NT2/D1 (cell line): ENCODE data around the gene WDR47.
"Not testable (repeated sequence)": the region's sequence is repeated elsewhere in the genome, so short reads cannot be mapped to it uniquely, and the experiment has no call there.

Experiments used
- YY1 ChIP-seq: IDR thresholded peaks from 2 replicates; pipeline ENCODE4 v1.6.1; 2011; ENCODE audit not compliant: insufficient read length, insufficient read depth
- ZNF274 ChIP-seq: IDR thresholded peaks from 2 replicates; pipeline ENCODE4 v1.6.1; 2011; ENCODE audit warnings: mild to moderate bottlenecking, low read depth, low read length

DNA sequence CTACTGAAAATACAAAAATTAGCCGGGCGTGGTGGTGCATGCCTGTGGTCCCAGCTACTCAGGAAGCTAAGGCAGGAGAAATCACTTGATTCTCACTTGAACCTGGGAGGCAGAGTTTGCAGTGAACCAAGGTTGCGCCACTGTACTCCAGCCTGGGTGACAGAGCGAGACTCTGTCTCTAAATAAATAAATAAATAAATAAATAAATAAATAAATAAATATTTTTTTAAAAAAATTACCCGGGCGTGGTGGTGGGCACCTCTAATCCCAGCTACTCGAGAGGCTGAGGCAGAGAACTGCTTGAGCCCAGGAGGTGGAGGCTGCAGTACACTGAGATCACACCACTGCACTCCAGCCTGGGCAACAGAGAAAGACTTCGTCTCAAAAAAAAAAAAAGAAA is 12.4 kb downstream of the WDR47 start:
- not testable (repeated sequence) for TF ChIP-seq YY1, ZNF274
